ENCODE data around the gene AGBL4. TPM values are rescaled to one million over a fixed set of nuclear protein-coding genes. Genes with fewer than 3 reads are reported as not detected.

AGBL4 gene
- total RNA-seq, 2 donors from 2014 or later, result 0.40 to 5.5 TPM

- Histone ChIP-seq H3K9ac (ENCODE audit: extremely low read depth, low read length, poor library complexity, severe bottlenecking) (no peak overlapping the region), H3K27ac (ENCODE audit: low read depth, low read length) (no peak overlapping the region), H3K9me3 (ENCODE audit: control insufficient read depth, low read length) (peaks cover 65% of the 10 kb centered on the region), H3K4me3 (ENCODE audit: low read length) (no peak overlapping the region), H3K36me3 (ENCODE audit: control insufficient read depth, insufficient read depth, low read length) (no peaks in the 10 kb centered on the region), H3K27me3 (ENCODE audit: control insufficient read depth, insufficient read depth, low read length, poor library complexity, severe bottlenecking) (no peaks in the 10 kb centered on the region), H3K4me1 (ENCODE audit: control insufficient read depth, insufficient read depth, low read length) (no peaks in the 10 kb centered on the region)
- TF ChIP-seq, protein P1, sequence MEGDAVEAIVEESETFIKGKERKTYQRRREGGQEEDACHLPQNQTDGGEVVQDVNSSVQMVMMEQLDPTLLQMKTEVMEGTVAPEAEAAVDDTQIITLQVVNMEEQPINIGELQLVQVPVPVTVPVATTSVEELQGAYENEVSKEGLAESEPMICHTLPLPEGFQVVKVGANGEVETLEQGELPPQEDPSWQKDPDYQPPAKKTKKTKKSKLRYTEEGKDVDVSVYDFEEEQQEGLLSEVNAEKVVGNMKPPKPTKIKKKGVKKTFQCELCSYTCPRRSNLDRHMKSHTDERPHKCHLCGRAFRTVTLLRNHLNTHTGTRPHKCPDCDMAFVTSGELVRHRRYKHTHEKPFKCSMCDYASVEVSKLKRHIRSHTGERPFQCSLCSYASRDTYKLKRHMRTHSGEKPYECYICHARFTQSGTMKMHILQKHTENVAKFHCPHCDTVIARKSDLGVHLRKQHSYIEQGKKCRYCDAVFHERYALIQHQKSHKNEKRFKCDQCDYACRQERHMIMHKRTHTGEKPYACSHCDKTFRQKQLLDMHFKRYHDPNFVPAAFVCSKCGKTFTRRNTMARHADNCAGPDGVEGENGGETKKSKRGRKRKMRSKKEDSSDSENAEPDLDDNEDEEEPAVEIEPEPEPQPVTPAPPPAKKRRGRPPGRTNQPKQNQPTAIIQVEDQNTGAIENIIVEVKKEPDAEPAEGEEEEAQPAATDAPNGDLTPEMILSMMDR (conservative IDR thresholded peaks at IDR 0.05), result no peak
- Mint-ChIP-seq H3K9me3 (peaks cover 42% of the 10 kb centered on the region), H3K4me3 (no peak overlapping the region), H3K4me1 (no peaks in the 10 kb centered on the region), H3K27ac (no peak overlapping the region), H3K27me3 (ENCODE audit: insufficient read depth) (no peaks in the 10 kb centered on the region), H3K36me3 (ENCODE audit: low read depth) (no peaks in the 10 kb centered on the region)
- 70 to 81% methylated on average over 2 to 5 of the region's 5 CpGs for WGBS, 2 experiments (ENCODE audit: insufficient coverage in 1 of 2, insufficient read length in 1 of 2)
- no peak for DNase-seq
Measured at GRCh38 chr1:49098866-49099265, 924.9 kb downstream of the AGBL4 start.

DNA sequence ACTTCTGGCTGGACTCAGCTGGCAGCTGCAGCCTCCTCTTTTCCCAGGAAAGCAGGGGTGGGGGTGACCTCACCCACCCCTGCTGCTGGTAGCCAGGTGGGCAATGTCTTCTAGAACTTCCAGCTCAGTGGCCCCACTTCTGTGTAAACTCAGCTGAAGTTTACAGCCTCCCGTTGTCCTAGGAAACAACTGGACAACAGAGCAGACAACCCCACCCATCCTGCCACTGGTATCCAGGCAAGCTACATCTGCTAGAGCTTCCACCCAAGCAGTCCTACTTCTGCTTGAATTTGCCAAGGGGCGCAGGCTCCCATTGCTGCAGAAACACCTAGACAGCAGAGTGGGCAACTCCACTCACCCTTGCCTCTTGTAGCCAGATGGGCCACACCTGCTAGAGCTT lies 937.4 kb downstream of the AGBL4 start:
- H3K4me1 Mint-ChIP-seq, result no peaks in the 10 kb centered on the region
- TF ChIP-seq, protein P1 (conservative IDR thresholded peaks at IDR 0.05), result no peak
- Histone ChIP-seq H3K27me3 (ENCODE audit: control insufficient read depth, insufficient read depth, low read length, poor library complexity, severe bottlenecking) (no peaks in the 10 kb centered on the region), H3K27ac (ENCODE audit: low read depth, low read length) (no peak overlapping the region), H3K4me3 (ENCODE audit: low read length) (no peak overlapping the region), H3K9me3 (ENCODE audit: control insufficient read depth, low read length) (peaks cover 80% of the 10 kb centered on the region), H3K36me3 (ENCODE audit: control insufficient read depth, insufficient read depth, low read length) (no peaks in the 10 kb centered on the region), H3K9ac (ENCODE audit: extremely low read depth, low read length, poor library complexity, severe bottlenecking) (no peak overlapping the region), H3K4me1 (ENCODE audit: control insufficient read depth, insufficient read depth, low read length) (no peaks in the 10 kb centered on the region)
- H3K27me3 Mint-ChIP-seq (ENCODE audit: insufficient read depth), result no peaks in the 10 kb centered on the region
- H3K4me3 Mint-ChIP-seq, result no peak overlapping the region
- peaks cover 2% of the 10 kb centered on the region for H3K36me3 Mint-ChIP-seq (ENCODE audit: low read depth)
- DNase-seq, result no peak
- 84 to 88% methylated on average over 1 to 2 of the region's 2 CpGs for WGBS, 2 experiments (ENCODE audit: insufficient coverage in 1 of 2, insufficient read length in 1 of 2)
- H3K9me3 Mint-ChIP-seq, result peaks cover 87% of the 10 kb centered on the region
- no peak overlapping the region for H3K27ac Mint-ChIP-seq

DNA sequence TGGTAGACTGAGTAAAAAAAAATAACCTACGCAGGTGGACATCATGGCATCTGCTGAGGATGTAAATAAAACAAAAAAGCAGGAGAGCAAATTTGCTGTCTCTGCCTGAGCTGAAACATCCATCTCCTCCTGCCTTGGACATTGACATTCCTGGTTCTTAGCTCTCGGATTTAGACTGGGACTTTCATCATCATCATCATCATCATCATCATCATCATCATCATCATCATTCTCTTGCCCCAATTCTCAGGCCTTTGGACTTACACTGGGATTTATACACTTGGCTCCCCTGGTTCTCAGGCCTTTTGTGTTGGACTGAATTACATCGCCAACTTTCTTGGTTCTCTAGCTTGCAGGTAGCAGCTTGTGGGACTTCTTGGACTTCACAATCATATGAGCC lies 938.7 kb downstream of the AGBL4 start:
- H3K27ac Mint-ChIP-seq, result no peak overlapping the region

More for the DNA sequence above, 938.7 kb downstream of the AGBL4 start:
- H3K9me3 ChIP-seq (ENCODE audit: control insufficient read depth, low read length), result peaks cover 73% of the 10 kb centered on the region
- H3K4me1 ChIP-seq (ENCODE audit: control insufficient read depth, insufficient read depth, low read length), result no peaks in the 10 kb centered on the region
- H3K4me1 Mint-ChIP-seq, result no peaks in the 10 kb centered on the region
- DNase-seq, result no peak
- H3K27me3 Mint-ChIP-seq (ENCODE audit: insufficient read depth), result no peaks in the 10 kb centered on the region
- peaks cover 81% of the 10 kb centered on the region for H3K9me3 Mint-ChIP-seq
- no peaks in the 10 kb centered on the region for H3K36me3 ChIP-seq (ENCODE audit: control insufficient read depth, insufficient read depth, low read length)
- no peaks in the 10 kb centered on the region for H3K27me3 ChIP-seq (ENCODE audit: control insufficient read depth, insufficient read depth, low read length, poor library complexity, severe bottlenecking)
- H3K36me3 Mint-ChIP-seq (ENCODE audit: low read depth), result peaks cover 2% of the 10 kb centered on the region
- H3K9ac ChIP-seq (ENCODE audit: extremely low read depth, low read length, poor library complexity, severe bottlenecking), result no peak overlapping the region
- H3K4me3 ChIP-seq (ENCODE audit: low read length), result no peak overlapping the region
- no peak overlapping the region for H3K27ac ChIP-seq (ENCODE audit: low read depth, low read length)
- TF ChIP-seq, protein P1 (conservative IDR thresholded peaks at IDR 0.05), result no peak
- WGBS, 2 experiments (ENCODE audit: insufficient coverage in 1 of 2, insufficient read length in 1 of 2), result 75 to 76% methylated on average over 3 of the region's 3 CpGs
- H3K4me3 Mint-ChIP-seq, result no peak overlapping the region
